HG02884 (cell line): Measurements from ENCODE around the gene CTIF.

Source experiments
- ATAC-seq: cut with Tn5 transposase; IDR thresholded peaks from one replicate; pipeline ENCODE4 v1.9.1; 2021; ENCODE audit warnings: mild to moderate bottlenecking, moderate library complexity; ENCODE audit not compliant: unreplicated experiment

The CTIF gene

DNA sequence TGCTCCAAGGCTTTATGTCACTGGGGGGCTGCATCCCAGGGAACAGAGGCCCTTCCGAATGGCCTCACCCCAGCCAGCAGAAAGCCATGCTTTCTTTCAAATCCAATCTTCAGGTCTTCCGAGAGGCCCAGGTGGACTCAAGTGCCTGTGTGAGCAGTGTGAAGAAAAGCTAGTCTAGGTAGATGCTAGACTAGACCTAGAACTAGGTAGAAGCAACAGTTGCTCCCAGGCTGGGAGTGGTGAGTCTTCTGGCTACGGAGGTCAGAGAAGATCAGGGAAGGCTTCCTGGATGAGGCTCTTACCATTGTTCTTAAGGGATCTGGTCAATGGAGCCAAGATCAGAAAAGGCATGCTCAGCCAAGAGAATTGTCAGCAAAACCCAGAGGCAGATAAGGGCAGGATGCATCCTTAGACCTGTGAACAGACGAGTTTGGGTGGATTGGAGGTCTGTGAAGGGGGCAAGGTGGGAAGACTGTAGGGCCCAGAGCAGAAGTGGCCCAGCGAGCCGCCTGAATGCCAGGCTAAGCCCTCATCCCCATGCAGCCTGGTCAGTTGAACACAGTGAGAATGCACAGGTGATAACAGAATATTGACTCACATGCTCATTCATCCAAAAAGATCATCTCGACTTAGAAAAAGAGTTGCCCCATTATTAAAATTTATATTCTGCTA, 301.1 kb downstream of the CTIF start:
- ATAC-seq = no peak

DNA sequence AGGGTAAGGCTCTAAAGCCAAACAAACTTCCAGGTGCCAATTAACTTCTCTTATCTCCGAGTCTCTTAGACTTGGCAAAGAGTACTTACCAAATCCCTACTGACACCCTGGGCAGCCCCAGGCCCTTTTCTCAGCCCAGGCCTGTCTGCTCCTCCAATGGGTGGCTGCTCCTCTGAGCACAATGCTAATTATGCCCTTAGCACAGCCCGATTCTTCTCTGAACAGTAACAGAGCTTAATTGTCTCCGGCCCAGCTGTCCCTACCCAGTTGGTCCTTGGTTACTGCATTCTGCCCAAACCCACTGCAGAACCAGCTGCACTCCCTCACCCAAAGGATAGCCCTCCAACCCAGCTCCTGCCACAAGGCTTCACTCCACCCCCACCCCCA, 301.7 kb downstream of the CTIF start:
- no peak for ATAC-seq

- ATAC-seq = no peak
Observed at GRCh38 chr18:48841381-48842258, 302.8 kb downstream of the CTIF start.

DNA sequence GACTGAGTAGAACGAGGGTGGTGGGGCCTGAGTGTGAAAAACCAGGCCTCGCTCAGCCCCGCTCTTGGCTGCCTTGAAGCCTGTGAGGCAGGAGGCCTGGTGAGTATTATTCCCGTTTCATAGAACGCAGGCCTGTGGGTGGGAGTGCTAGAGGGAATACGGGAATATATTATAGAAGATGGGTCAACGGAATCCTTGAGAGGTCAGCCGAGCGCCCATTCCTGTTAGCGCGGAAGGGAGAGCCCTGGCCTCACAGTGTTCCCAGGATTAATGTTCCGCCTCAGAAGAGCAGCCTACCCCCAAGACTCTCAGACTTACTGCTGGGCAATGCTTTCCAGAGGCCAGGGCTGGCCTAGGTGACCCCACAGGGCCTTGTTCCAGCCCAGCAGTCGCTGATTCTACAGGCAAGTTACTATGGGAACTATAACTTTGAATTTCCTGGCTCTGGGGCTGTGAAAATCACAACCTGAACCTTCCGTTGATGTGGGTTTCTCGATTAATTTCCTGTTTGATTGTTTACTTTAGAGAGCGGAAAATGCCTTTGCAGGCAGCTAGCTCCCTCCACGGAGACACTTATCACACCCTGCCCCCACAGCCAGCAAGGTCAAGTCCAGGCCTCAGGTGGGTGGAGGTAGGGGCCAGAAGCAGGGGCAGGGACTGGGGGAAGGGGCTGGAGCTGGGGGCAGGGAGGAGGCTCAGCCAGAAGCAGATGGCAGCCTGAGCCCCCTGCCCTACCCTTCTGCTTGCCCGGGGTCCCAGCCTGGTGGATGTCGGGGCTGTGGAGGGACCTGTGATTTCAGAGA, 303.6 kb downstream of the CTIF start:
- no peak for ATAC-seq

- ATAC-seq = no peak
Observed at GRCh38 chr18:48843162-48843561, 304.3 kb downstream of the CTIF start.

DNA sequence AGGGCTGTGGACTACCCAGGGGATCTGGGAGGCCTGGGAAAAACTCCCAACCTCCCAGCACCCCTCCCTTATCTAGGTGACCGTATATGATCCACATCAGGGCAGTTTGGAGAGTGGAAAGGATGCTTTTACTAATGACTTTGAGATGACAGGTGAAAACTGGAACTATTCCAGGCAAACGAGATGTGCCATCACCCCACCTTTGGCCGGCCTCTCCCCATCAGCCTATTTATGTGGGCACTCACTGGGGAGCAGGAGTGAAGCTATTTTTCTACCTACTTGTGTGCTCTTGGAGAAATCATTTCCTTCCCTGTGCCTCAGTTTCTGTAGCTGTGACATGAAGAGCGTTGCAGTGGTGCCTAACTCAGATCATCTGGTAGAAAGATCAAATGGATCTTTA, 304.8 kb downstream of the CTIF start:
- ATAC-seq = no peak

- no peak for ATAC-seq
Observed at GRCh38 chr18:48844271-48844670, 305.4 kb downstream of the CTIF start.

DNA sequence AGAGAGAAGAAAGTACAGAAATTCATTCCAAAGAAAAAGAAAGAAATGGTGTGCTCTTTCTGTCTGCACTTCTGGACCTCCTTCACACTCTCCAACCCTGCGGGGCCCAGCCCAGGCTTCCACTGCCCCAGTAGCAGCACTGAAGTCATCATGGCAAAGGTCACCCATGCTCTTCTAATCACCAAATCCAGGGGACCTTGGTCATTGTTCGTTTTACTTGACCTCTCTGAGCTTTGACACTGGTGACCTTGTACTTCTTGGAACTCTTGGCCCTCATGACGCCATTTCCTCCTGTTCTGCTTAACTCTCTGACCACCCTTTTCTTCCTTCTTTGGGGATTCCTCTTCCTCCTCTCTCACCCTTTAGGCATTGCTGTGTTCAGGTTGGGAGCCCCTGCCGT, 306.3 kb downstream of the CTIF start:
- no peak for ATAC-seq

DNA sequence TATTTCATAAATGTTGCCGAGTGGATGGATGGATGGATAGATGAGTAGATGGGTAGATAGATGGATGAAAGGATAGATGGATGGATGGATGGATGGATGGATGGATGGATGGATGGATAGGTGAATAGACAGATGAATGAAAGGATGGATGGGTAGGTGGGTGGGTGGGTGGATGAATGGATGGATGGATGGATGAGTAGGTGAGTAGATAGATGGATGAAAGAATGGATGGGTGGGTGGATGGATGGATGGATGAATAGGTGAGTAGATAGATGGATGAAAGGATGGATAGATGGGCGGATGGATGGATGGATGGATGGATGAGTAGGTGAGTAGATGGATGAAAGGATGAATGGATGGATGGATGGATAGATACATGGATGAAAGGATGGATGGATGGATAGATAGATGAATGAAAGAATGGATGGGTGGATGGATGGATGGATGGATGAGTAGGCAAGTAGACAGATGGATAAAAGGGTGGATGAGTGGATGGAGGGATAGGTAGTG, 307.6 kb downstream of the CTIF start:
- ATAC-seq = no peak

DNA sequence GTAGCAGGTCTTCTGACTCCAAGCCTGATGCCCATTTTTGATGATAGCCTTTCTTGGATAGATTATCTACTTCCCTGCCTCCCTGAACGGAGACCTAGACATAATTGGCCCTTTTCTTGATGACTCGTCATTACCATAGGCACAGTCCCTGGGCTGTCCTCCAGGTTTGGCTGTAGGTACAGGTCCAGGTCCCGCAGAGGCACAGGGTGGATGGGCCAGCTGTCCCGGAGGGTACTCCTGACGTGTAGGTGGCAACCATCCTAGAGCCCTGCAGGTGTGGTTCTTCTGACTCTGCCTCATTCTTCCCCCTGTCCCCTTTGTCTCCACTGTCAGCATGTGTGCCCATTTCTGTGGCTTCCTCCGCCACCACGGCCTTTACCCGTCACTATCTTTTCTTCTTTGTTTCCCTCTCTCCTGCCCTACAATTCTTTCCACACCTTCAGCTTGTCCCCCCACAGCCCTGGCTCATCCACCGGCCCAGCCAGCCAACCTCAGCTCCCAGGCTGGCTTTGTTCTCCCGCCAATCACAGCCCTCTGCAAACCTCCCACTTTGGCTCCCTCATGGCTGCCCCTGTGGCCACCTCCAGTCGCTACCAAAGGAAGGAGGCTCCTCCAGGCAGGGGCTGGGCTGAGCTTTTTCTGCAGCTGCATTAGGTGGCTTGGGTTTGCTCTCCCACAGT, 309.1 kb downstream of the CTIF start:
- no peak for ATAC-seq

GRCh38 chr18:48848641-48849143, 309.9 kb downstream of the CTIF start:
- ATAC-seq = no peak

DNA sequence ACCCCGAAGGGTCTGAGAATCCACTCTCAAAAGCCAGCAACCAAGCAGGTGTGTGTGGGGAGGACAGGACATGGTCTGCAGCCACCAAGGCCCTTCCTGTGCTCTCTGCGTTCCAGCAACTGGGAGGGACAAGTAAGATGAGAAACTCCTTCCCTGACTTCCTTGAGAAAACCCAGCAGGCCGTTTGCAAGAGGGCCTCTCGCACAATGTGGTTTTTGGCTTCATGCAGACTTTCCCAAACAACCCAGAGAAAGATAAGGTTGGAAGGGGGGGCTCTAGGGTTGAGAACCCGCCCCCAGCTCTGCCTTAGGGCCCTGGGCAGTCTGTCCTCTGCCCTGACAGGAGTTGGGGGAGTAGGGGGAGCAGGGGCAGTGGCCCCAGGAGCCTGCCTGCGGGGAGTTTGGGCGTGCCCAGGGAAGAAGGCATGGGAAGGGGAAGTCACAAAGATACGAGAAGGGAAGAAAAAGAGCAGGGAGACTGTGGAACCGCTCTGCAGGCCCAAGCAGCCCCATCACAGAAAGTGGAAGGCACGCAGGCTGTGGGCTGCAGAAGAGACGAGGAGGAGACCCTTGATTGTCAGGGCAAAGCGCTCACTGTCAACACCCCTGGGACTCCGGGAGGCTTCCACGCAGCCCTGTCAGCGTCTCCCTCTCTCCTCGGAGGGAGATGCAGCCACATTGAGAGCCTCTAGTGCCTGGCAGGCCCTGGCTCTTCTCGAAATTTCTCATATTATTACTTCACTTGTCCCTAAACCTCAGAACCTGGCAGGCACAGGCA, 312.2 kb downstream of the CTIF start:
- no peak for ATAC-seq

- no peak for ATAC-seq
Observed at GRCh38 chr18:48851599-48851960, 312.7 kb downstream of the CTIF start.

GRCh38 chr18:48852292-48852691, 313.5 kb downstream of the CTIF start:
- ATAC-seq = no peak

- ATAC-seq = no peak
Observed at GRCh38 chr18:48852794-48853193, 314.0 kb downstream of the CTIF start.

DNA sequence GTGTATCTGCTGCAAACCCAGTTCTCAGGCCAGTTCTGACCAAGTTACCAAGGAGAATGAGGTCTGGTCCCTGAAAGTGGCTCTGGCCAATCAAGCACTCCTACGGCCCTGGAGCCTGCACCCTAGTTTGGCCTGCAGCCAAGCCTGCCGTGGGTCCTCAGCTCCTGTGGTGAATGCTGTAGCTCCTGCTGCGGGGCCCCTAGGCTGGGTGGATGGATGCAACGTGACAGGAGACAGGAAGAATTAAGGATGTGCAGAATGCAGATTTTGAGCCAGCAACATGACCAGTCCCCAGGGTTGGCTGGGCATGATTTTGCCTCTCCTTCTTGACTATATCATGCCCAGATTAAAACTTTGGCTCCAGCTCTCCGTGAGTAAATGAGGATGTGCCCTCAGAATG, 314.8 kb downstream of the CTIF start:
- ATAC-seq = no peak

GRCh38 chr18:48854780-48855179, 315.9 kb downstream of the CTIF start:
- ATAC-seq = no peak

DNA sequence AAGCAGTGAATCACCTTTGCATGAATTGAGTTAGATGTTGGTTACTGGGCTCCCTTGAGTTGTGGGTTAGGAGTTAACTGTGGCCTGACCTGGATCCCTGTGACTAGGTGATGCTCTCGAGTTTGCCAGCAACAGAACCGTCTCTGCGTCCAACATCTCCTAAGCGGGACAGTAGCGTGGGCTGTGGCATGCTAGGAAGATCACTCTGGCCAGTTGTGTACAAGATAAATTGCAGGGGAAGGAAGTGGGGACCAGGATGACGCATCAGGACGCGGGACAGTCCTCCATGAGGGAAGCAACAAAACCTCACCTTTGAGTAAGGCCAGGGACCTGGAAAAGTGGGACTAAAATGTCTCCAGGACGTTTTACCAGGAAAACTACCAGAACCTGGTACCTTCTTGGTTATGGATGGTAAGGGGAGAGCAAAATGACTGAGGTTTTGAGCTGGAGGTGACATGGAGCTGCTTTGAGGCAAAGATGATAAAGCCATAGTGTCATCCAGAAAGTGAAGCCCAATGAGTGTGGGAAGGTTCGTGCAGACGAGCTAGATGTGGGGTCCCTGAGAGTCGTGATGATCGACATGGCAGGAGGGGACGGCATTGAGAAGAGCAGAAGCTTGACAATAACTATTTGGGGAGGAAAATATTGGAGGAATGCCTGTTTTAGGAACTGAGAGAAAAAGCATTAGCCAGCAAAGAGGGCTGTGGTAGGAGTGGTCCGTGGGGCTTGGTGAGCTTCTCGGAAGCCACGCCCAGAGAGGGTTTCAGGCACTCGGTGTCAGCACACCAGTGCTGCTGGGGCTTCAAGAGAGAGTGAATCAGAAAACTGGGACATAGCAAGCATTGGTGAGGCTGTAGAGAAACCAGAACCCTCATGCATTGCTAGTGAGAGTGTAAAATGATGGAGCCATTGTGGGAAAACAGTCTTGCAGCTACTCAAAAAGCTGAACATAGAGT, 316.9 kb downstream of the CTIF start:
- no peak for ATAC-seq
